ENCODE results near the gene GPR83.

GPR83 gene

DNA sequence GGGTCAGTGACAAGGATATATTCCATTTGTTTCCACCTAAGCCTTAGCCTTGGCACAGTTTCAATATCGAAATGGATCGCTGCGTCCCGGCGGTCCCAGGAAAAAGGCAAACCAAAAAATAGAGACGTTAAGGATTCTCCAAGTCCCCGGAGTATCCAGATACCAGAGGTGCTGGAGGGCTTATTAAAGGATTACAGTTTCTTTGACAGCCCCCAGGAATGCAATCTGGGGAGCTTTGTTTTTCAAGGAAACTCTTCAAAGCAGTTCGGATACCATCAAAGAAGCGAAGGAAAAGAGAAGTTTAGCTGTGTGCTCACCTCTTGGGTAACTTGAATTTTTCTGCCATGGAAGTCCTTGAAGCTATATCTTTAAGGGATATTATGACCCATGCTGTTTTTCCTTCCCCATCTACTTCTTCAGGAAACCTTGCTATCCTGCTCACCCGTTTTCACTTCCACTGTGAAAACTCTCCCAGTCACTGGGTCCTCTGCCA is 600 bp upstream of the GPR83 start:
- DNase-seq (ENCODE audit: low read depth in 1 of 2, low spot score in 1 of 2): no peak
- no peak overlapping the region for H3K4me3 ChIP-seq (replicated peaks; ENCODE audit: insufficient read depth, low read length)
- TF ChIP-seq GABPA (IDR thresholded peaks at IDR 0.05; ENCODE audit: low read depth) (no peak), POLR2AphosphoS5 (IDR thresholded peaks at IDR 0.05; ENCODE audit: low read depth) (no peak), SPI1 (IDR thresholded peaks at IDR 0.05; ENCODE audit: borderline replicate concordance, low read depth) (no peak)
- TF ChIP-seq, protein P1, sequence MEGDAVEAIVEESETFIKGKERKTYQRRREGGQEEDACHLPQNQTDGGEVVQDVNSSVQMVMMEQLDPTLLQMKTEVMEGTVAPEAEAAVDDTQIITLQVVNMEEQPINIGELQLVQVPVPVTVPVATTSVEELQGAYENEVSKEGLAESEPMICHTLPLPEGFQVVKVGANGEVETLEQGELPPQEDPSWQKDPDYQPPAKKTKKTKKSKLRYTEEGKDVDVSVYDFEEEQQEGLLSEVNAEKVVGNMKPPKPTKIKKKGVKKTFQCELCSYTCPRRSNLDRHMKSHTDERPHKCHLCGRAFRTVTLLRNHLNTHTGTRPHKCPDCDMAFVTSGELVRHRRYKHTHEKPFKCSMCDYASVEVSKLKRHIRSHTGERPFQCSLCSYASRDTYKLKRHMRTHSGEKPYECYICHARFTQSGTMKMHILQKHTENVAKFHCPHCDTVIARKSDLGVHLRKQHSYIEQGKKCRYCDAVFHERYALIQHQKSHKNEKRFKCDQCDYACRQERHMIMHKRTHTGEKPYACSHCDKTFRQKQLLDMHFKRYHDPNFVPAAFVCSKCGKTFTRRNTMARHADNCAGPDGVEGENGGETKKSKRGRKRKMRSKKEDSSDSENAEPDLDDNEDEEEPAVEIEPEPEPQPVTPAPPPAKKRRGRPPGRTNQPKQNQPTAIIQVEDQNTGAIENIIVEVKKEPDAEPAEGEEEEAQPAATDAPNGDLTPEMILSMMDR (IDR thresholded peaks at IDR 0.05; ENCODE audit: insufficient read depth, low read length): no peak
- TF ChIP-seq, protein P2, sequence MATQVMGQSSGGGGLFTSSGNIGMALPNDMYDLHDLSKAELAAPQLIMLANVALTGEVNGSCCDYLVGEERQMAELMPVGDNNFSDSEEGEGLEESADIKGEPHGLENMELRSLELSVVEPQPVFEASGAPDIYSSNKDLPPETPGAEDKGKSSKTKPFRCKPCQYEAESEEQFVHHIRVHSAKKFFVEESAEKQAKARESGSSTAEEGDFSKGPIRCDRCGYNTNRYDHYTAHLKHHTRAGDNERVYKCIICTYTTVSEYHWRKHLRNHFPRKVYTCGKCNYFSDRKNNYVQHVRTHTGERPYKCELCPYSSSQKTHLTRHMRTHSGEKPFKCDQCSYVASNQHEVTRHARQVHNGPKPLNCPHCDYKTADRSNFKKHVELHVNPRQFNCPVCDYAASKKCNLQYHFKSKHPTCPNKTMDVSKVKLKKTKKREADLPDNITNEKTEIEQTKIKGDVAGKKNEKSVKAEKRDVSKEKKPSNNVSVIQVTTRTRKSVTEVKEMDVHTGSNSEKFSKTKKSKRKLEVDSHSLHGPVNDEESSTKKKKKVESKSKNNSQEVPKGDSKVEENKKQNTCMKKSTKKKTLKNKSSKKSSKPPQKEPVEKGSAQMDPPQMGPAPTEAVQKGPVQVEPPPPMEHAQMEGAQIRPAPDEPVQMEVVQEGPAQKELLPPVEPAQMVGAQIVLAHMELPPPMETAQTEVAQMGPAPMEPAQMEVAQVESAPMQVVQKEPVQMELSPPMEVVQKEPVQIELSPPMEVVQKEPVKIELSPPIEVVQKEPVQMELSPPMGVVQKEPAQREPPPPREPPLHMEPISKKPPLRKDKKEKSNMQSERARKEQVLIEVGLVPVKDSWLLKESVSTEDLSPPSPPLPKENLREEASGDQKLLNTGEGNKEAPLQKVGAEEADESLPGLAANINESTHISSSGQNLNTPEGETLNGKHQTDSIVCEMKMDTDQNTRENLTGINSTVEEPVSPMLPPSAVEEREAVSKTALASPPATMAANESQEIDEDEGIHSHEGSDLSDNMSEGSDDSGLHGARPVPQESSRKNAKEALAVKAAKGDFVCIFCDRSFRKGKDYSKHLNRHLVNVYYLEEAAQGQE (IDR thresholded peaks at IDR 0.05; ENCODE audit: insufficient replicate concordance, low read depth): no peak
- H3K27ac ChIP-seq (replicated peaks): no peak overlapping the region
- H3K27me3 ChIP-seq (ENCODE audit: insufficient read depth, poor library complexity, severe bottlenecking): peaks cover 38% of the 10 kb centered on the region

DNA sequence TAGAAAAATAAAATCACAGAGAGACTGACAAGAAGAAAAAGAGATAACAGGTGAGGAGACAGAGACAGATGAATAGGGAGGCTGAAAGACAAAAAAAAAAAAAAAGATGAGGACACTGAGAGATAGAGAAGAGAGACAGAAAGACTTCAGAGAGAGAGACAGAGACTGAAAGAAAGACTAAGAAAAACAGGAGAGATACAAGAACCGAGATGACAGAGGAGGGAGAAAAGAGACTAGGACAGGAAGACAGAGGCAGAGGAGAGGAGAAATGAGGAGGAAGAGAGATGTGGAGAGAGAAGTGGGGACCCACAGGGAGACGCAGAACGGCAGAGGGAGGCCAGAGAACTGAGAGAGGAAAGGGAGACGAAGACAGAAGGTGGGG is 771 bp downstream of the GPR83 start:
- TF ChIP-seq, protein P2 (IDR thresholded peaks at IDR 0.05; ENCODE audit: insufficient replicate concordance, low read depth): no peak
- no peak for DNase-seq (ENCODE audit: low read depth in 1 of 2, low spot score in 1 of 2)
- H3K27me3 ChIP-seq (ENCODE audit: insufficient read depth, poor library complexity, severe bottlenecking): peaks cover 38% of the 10 kb centered on the region
- no peak overlapping the region for H3K27ac ChIP-seq (replicated peaks)
- H3K4me3 ChIP-seq (replicated peaks; ENCODE audit: insufficient read depth, low read length): no peak overlapping the region

DNA sequence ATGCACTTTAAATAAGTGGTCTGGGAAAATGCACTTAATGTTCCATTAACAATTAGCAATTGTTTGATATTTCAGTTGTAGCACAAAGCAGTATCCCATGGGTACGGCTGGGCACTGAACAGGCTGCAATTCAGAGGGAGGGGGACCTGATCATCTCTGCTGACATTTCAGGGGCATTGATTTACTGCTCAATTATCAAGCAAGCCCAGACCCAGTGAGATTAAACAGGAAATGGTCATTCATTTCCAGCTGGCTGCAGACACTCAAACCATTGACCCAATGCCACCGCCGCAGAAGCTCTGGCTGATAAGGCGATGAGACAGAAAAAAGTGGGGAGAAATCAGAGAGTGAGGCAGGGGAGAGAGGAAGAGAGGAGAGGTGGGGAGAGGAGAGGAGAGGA is 1.2 kb downstream of the GPR83 start:
- TF ChIP-seq SPI1 (IDR thresholded peaks at IDR 0.05; ENCODE audit: borderline replicate concordance, low read depth): no peak
- TF ChIP-seq, protein P1 (IDR thresholded peaks at IDR 0.05; ENCODE audit: insufficient read depth, low read length): no peak
- no peak for TF ChIP-seq GABPA (IDR thresholded peaks at IDR 0.05; ENCODE audit: low read depth)
- TF ChIP-seq, protein P2 (IDR thresholded peaks at IDR 0.05; ENCODE audit: insufficient replicate concordance, low read depth): no peak
- no peak for TF ChIP-seq POLR2AphosphoS5 (IDR thresholded peaks at IDR 0.05; ENCODE audit: low read depth)
- no peak overlapping the region for H3K27ac ChIP-seq (replicated peaks)
- H3K4me3 ChIP-seq (replicated peaks; ENCODE audit: insufficient read depth, low read length): no peak overlapping the region
- DNase-seq (ENCODE audit: low read depth in 1 of 2, low spot score in 1 of 2): no peak
- H3K27me3 ChIP-seq (ENCODE audit: insufficient read depth, poor library complexity, severe bottlenecking): peaks cover 38% of the 10 kb centered on the region

DNA sequence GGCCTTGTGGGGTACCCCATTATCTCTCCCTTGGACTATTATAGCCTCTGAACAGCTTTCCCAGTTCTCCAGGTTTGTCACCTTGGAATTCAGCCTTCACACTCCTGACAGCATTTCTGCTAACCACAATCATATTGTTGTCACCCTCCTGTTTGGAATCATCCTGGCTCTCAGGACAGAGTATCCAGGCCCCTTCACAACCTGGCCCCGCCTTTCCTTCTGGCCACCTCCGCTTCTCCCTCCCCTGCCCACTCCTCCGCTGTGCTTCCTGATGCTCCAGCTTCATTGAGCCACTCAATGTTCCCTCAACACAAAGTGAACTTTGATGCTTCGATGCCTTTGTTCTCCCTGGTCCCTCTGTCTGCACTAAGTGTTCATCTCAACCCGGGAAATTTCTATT is 3.1 kb downstream of the GPR83 start:
- Histone ChIP-seq H3K27me3 (ENCODE audit: insufficient read depth, poor library complexity, severe bottlenecking) (peaks cover 38% of the 10 kb centered on the region), H3K27ac (replicated peaks) (no peak overlapping the region), H3K4me3 (replicated peaks; ENCODE audit: insufficient read depth, low read length) (no peak overlapping the region)
- no peak for DNase-seq (ENCODE audit: low read depth in 1 of 2, low spot score in 1 of 2)
- TF ChIP-seq POLR2AphosphoS5 (IDR thresholded peaks at IDR 0.05; ENCODE audit: low read depth) (no peak), SPI1 (IDR thresholded peaks at IDR 0.05; ENCODE audit: borderline replicate concordance, low read depth) (no peak), GABPA (IDR thresholded peaks at IDR 0.05; ENCODE audit: low read depth) (no peak)
- TF ChIP-seq, protein P1 (IDR thresholded peaks at IDR 0.05; ENCODE audit: insufficient read depth, low read length): no peak
- TF ChIP-seq, protein P2 (IDR thresholded peaks at IDR 0.05; ENCODE audit: insufficient replicate concordance, low read depth): no peak
